Motor neuron (in vitro differentiated cells): ENCODE results near the gene PSAP. TPM values are rescaled to one million over a fixed set of nuclear protein-coding genes. Genes with fewer than 3 reads are reported as not detected.
A peak's percentile ranks its signal among the peaks of the same experiment; 100 is the strongest.

ENCODE experiments used
- ATAC-seq, 8 experiments: fragments of 200-7000 bp; cut with Tn5 transposase; replicated peaks in 6 of 8; 2 replicates each; pipeline ENCODE4 v1.8.0; 2021; ENCODE audit warnings: mild to moderate bottlenecking in 8 of 8, moderate library complexity in 8 of 8
- H3K27ac ChIP-seq, 2 donors: fragments of 250-450 bp; sonication (Bioruptor Pico); 2 replicates each; pipeline ENCODE4 v1.9.0; 2021; ENCODE audit warnings: antibody characterized with exemption in 2 of 2, mild to moderate bottlenecking in 2 of 2, moderate library complexity in 1 of 2
- H3K4me1 ChIP-seq, 2 donors: fragments of 250-450 bp; sonication (Bioruptor Pico); replicated peaks in 1 of 2; 2 replicates each; pipeline ENCODE4 v1.6.1; 2021; ENCODE audit warnings: antibody characterized with exemption in 2 of 2, mild to moderate bottlenecking in 2 of 2, moderate library complexity in 1 of 2
- H3K4me3 ChIP-seq, 5 donors: fragments of 250-450 bp; sonication (Bioruptor Pico); 2 replicates each; pipeline ENCODE4 v1.9.0; 2021; ENCODE audit warnings: antibody characterized with exemption in 5 of 5, mild to moderate bottlenecking in 5 of 5, moderate library complexity in 4 of 5
- WGBS, 10 experiments: fragments of 450-650 bp; shearing (Covaris generic); methylation state at CpG; one replicate each; pipeline ENCODE4 v1.0.0; 2022; 5-methylcytosine and 5-hydroxymethylcytosine counted together
- in situ Hi-C, 9 experiments: fragments of 400-800 bp; cut with MboI; loops; one replicate each; pipeline ENCODE4 v1.15.0; 2021; ENCODE audit warnings: low sequenced_read_pairs in 9 of 9, low pct_unique_long_range_greater_than_20kb in 2 of 9; ENCODE audit not compliant: unreplicated experiment in 9 of 9
- total RNA-seq, 8 experiments: library from RNA; unstranded; fragments of 300-600 nt; gene quantifications; 2 replicates each; pipeline versions ENCODE4 v1.2.3 to v1.2.4, GENCODE V29; 2022

The PSAP gene
- total RNA-seq, 8 experiments from 2014 or later: 419 to 3,584 (median 668) TPM

GRCh38 chr10:71805776-71806703 is 45.0 kb downstream of the PSAP start:
- 0 to 100% (median 77%) methylated on average over 1 to 22 of the region's 41 CpGs; no CpG with 5 or more reads in 2 of the 10 experiments for WGBS, 10 experiments
- ATAC-seq: peak in 7 of 8 experiments; percentile 25 to 90 (median 75)
- Histone ChIP-seq H3K4me3 (no peak overlapping the region), H3K4me1 (peaks cover 15 to 16% of the 10 kb centered on the region in 2 donors), H3K27ac (no peak overlapping the region)
- in situ Hi-C loops: no loop called here

GRCh38 chr10:71804077-71804476 is 47.0 kb downstream of the PSAP start:
- Histone ChIP-seq H3K4me1 (peaks cover 15 to 16% of the 10 kb centered on the region in 2 donors), H3K27ac (no peak overlapping the region), H3K4me3 (no peak overlapping the region)
- ATAC-seq: no peak
- in situ Hi-C loops: no loop called here
- WGBS, 10 experiments: 43 to 84% (median 72%) methylated on average over 2 to 3 of the region's 4 CpGs; no CpG with 5 or more reads in 5 of the 10 experiments

GRCh38 chr10:71802715-71803488 is 48.1 kb downstream of the PSAP start:
- no peak for ATAC-seq
- Histone ChIP-seq H3K27ac (no peak overlapping the region), H3K4me3 (no peak overlapping the region), H3K4me1 (peaks cover 13 to 15% of the 10 kb centered on the region in 2 donors)
- in situ Hi-C loops: no loop called here
- 40 to 100% (median 82%) methylated on average over 1 to 5 of the region's 18 CpGs; no CpG with 5 or more reads in 3 of the 10 experiments for WGBS, 10 experiments

GRCh38 chr10:71802235-71802634 is 48.8 kb downstream of the PSAP start:
- Histone ChIP-seq H3K4me3 (no peak overlapping the region), H3K4me1 (peaks cover 13 to 15% of the 10 kb centered on the region in 2 donors), H3K27ac (no peak overlapping the region)
- in situ Hi-C loops: no loop called here
- WGBS, 10 experiments: 60 to 100% (median 89%) methylated on average over 1 to 4 of the region's 6 CpGs; no CpG with 5 or more reads in 3 of the 10 experiments
- no peak for ATAC-seq

GRCh38 chr10:71801361-71801760 is 49.7 kb downstream of the PSAP start:
- WGBS, 10 experiments: 21 to 100% (median 80%) methylated on average over 1 to 4 of the region's 9 CpGs; no CpG with 5 or more reads in 4 of the 10 experiments
- in situ Hi-C loops: no loop called here
- no peak for ATAC-seq
- H3K4me3 ChIP-seq: no peak overlapping the region
- no peak overlapping the region for H3K27ac ChIP-seq
- H3K4me1 ChIP-seq: peaks cover 13 to 15% of the 10 kb centered on the region in 2 donors

GRCh38 chr10:71799608-71800453 is 51.2 kb downstream of the PSAP start:
- H3K27ac ChIP-seq: no peak overlapping the region
- 0 to 80% (median 79%) methylated on average over 1 to 2 of the region's 3 CpGs; no CpG with 5 or more reads in 5 of the 10 experiments for WGBS, 10 experiments
- H3K4me3 ChIP-seq: no peak overlapping the region
- peaks cover 3 to 5% of the 10 kb centered on the region in 2 donors for H3K4me1 ChIP-seq
- in situ Hi-C loops: no loop called here
- ATAC-seq: no peak

- ATAC-seq: no peak
- in situ Hi-C loops: no loop called here
- H3K4me3 ChIP-seq: no peak overlapping the region
- H3K4me1 ChIP-seq: no peaks in the 10 kb centered on the region
- WGBS, 10 experiments: 60 to 75% (median 60%) methylated on average over 1 to 2 of the region's 10 CpGs; no CpG with 5 or more reads in 7 of the 10 experiments
- H3K27ac ChIP-seq: no peak overlapping the region
These were observed 51.9 kb downstream of the PSAP start for GRCh38 chr10:71799112-71799511.

GRCh38 chr10:71798308-71798624 is 52.8 kb downstream of the PSAP start:
- 40 to 57% methylated on average over 1 to 2 of the region's 6 CpGs; no CpG with 5 or more reads in 8 of the 10 experiments for WGBS, 10 experiments
- in situ Hi-C loops: no loop called here
- Histone ChIP-seq H3K27ac (no peak overlapping the region), H3K4me1 (no peaks in the 10 kb centered on the region), H3K4me3 (no peak overlapping the region)
- ATAC-seq: no peak

GRCh38 chr10:71797533-71798307 is 53.3 kb downstream of the PSAP start:
- no peak overlapping the region for H3K4me3 ChIP-seq
- 40 to 100% (median 67%) methylated on average over 1 to 4 of the region's 10 CpGs; no CpG with 5 or more reads in 5 of the 10 experiments for WGBS, 10 experiments
- no peak overlapping the region for H3K27ac ChIP-seq
- no peaks in the 10 kb centered on the region for H3K4me1 ChIP-seq
- ATAC-seq: no peak
- in situ Hi-C loops: no loop called here

GRCh38 chr10:71796749-71797405 is 54.2 kb downstream of the PSAP start:
- in situ Hi-C loops: no loop called here
- no peaks in the 10 kb centered on the region for H3K4me1 ChIP-seq
- 30 to 100% (median 71%) methylated on average over 1 to 6 of the region's 7 CpGs for WGBS, 10 experiments
- no peak overlapping the region for H3K4me3 ChIP-seq
- no peak overlapping the region for H3K27ac ChIP-seq
- ATAC-seq: peak in 2 of 8 experiments; percentile 35 to 37

- Histone ChIP-seq H3K4me1 (no peaks in the 10 kb centered on the region), H3K4me3 (no peak overlapping the region), H3K27ac (no peak overlapping the region)
- in situ Hi-C loops: no loop called here
- peak in 2 of 8 experiments; percentile 36 to 50 for ATAC-seq
- 0 to 17% (median 0%) methylated on average over 1 to 2 of the region's 2 CpGs for WGBS, 10 experiments
These were observed 55.8 kb downstream of the PSAP start for GRCh38 chr10:71795248-71795647.
